ENCODE results near the gene DNASE2B.

DNASE2B gene

DNA sequence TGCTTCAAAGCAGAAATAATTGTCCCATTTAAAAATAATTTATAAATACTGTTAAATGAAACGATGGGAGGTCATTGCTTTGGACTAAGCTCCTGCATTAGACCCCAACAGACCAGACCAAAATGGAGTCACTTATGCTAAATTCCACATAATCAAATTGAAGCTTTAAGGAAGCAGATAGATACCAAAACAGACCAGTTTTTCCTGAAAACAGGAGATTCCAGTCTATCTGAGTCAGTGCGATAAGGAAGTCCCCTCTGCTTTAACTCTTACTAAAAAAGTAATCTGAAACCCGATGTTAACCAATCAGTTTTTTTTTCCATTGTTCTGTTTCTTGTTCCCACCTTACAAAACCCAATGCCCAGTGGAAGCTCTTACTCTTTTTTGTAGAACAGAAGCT lies 16.2 kb upstream of the DNASE2B start:
- DNase-seq, result no peak
- TF ChIP-seq POLR2A (IDR thresholded peaks at IDR 0.05; ENCODE audit: low read length) (no peak), GATA1 (IDR thresholded peaks at IDR 0.05; ENCODE audit: low read depth, low read length) (no peak)

DNA sequence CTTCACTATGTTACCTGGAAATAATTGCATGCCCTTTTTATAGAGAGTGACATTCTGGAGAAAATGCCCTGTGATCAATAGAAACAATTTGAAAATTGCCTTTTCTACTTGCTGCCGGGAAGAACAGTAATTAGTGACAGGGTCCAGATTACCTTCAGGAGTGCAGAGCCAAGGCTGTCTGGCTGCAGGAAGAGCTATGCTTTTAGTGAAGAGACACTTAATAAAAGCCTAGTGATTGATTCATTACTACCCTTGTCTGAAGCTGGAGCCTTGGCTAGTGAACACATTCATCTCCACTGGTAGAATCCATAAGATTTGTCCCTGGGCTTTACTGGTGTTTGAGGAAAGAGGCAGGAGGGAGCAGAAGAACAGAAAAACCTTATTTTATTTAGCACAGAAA lies 12.9 kb upstream of the DNASE2B start:
- TF ChIP-seq GATA1 (IDR thresholded peaks at IDR 0.05; ENCODE audit: low read depth, low read length) (no peak), POLR2A (IDR thresholded peaks at IDR 0.05; ENCODE audit: low read length) (no peak)
- no peak for DNase-seq

DNA sequence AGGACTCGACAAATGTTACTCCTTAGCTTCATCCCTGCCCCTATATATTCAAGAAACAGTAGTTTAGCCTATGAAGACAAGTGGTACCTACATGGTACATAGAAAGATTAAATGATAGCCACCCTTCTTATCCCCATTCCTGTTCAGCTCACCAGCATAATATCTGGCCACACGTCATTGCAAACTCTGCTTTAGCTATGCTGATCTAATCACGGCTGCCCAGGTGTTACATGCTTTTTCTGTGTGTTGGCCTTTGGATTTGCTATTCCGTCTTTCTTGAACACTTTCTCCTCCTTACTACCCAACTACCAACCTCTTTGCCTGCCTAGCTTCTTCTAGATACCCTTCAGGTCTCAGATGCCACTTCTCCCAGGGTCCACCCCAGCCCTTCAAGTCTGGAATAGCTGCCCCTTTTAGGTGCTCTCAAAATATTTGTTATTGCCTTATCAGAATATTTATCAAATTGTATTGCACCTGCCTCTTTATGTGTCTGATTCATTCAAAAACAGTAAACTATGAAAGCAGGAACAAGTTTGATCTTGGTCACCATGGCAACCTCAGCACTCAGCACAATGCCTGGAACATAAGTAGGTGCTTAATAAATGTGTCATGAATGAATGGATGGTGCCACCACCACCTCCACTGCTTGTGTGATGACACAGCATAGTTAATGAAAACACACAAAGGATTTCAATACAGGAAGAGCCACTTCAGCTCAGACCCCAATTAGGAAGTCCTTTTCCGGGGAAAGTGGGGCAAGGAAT lies 11.4 kb upstream of the DNASE2B start:
- no peak for TF ChIP-seq POLR2A (IDR thresholded peaks at IDR 0.05; ENCODE audit: low read length)
- no peak for TF ChIP-seq GATA1 (IDR thresholded peaks at IDR 0.05; ENCODE audit: low read depth, low read length)
- no peak for DNase-seq

DNA sequence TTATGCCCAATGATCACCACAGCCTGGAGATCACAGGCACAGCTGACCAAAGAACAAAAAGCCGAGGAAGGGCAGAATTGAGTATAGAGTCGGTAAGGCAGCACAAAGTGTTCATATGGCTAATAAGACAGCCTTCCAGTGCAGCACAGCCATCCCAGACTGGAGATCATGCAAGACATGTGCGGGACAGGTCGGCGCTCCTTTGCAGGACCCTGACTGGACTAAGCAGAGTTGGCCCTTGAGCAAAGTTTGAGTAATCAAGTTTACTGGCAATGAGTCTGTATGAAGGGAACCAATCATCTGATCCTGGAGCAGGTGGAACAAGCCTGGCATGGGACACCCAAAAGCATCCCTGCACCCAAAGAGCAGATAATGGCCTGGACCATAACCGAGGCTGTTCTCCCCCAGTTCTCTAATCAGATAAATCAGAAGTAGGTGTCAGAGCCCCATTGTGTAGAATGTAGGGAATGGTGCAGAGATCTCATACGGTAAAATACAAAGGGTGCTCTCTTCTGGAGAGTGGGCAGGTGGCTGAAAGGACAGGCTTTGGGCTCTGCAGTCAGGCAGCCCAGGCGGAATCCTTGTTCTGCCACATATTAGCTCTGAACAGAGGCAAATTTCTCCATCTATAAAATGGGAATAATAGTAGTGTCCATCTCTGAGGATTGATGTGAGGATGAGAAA lies 10.7 kb upstream of the DNASE2B start:
- DNase-seq, result no peak

DNA sequence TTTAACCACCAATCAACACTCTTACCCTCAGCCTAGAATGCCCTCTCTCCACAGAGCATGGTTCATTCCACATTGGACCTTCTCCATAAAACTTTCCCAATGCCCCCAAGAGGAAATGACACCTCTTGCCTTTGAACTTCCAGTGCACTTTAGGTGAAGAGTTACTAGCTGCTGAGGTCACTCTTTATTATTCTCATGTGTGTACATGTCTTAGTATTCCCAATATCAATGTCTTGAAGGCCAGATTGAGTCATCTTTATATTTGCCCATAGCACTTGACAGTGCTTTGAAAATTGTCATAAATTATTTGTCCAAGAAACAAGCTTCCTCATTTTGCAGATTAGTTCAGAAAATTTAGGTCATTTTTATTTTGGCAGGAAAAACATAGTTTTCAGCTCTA lies 8.1 kb upstream of the DNASE2B start:
- DNase-seq, result no peak
- TF ChIP-seq GATA1 (IDR thresholded peaks at IDR 0.05; ENCODE audit: low read depth, low read length), result no peak
- no peak for TF ChIP-seq POLR2A (IDR thresholded peaks at IDR 0.05; ENCODE audit: low read length)

More for the DNA sequence above, 10.7 kb upstream of the DNASE2B start:
- TF ChIP-seq POLR2A (IDR thresholded peaks at IDR 0.05; ENCODE audit: low read length) (no peak), GATA1 (IDR thresholded peaks at IDR 0.05; ENCODE audit: low read depth, low read length) (no peak)

DNA sequence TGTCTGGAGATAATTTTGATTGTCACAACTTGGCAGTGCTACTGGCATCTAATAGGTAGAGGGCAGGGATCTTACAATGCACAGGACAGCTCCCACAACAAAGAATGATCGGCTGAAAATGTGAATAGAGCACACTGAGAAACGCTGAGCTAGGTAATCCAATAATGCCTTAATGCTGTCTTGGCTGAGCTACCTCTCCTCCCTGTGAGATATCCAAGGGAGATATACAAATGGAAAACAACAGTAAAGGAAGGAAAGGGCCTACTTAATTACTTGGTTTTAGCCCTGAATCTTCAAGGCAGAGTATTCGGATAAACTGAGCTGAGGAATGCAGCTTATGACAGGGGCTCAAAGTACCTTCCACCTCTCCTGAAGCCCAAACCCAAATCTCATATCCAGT lies 2.9 kb downstream of the DNASE2B start:
- DNase-seq, result no peak
- no peak for TF ChIP-seq POLR2A (IDR thresholded peaks at IDR 0.05; ENCODE audit: low read length)
- TF ChIP-seq GATA1 (IDR thresholded peaks at IDR 0.05; ENCODE audit: low read depth, low read length), result no peak

DNA sequence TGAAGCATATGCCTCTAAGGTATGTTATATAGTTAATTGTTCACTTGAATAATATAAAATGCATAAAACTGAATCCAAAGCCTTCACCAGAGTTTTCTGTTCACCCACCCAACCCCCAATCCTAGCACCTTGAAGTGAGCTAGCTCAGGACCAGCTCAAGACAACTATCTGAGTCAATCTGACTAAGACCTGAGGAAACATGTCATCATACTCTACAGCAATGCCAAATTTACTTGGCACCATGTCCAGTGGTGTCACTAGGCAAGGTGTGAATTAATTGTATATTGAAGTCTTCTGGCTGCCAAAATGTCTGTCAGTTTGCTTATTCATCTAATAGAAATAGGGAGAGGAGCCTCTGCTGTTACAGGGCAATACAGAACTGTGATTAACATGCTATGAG lies 3.8 kb downstream of the DNASE2B start:
- DNase-seq, result no peak
- TF ChIP-seq GATA1 (IDR thresholded peaks at IDR 0.05; ENCODE audit: low read depth, low read length) (no peak), POLR2A (IDR thresholded peaks at IDR 0.05; ENCODE audit: low read length) (no peak)

DNA sequence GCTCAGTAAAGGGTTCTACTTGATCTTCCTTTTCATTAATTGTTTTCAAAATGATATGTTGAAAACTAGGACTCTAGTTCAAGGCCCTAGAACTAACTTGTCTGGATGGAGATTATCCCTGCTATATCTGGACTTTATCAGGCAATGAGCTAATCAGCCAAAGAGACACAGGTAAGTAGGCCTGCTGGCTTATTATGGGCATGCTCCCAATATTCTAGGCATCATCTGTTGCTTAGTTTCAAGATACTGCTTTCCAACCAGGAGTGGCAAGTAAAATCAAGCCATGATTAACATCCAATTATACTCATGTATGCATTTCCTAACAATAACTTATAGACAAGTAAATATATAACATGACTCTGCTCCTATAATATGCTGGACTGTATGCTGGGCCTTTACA lies 4.2 kb downstream of the DNASE2B start:
- TF ChIP-seq POLR2A (IDR thresholded peaks at IDR 0.05; ENCODE audit: low read length) (no peak), GATA1 (IDR thresholded peaks at IDR 0.05; ENCODE audit: low read depth, low read length) (no peak)
- DNase-seq, result no peak

DNA sequence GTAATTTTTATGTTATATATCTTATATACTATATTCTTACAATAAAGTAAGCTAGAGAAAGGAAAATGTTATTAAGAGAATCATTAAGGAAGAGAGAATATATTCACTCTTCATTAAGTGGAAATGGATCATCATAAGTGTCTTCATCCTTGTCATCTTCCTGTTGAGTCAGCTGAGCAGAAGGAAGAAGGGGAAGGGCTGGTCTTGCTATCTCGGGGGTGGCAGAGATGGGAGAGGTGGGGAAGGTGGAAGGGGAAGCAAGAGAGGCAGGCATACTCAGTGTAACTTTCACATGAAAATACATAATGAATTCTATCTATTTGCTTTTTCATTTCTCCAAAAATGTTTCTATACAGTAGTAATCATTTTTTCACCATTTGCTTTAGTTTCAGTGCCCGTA lies 5.1 kb downstream of the DNASE2B start:
- no peak for DNase-seq
- TF ChIP-seq GATA1 (IDR thresholded peaks at IDR 0.05; ENCODE audit: low read depth, low read length), result no peak
- TF ChIP-seq POLR2A (IDR thresholded peaks at IDR 0.05; ENCODE audit: low read length), result no peak

DNA sequence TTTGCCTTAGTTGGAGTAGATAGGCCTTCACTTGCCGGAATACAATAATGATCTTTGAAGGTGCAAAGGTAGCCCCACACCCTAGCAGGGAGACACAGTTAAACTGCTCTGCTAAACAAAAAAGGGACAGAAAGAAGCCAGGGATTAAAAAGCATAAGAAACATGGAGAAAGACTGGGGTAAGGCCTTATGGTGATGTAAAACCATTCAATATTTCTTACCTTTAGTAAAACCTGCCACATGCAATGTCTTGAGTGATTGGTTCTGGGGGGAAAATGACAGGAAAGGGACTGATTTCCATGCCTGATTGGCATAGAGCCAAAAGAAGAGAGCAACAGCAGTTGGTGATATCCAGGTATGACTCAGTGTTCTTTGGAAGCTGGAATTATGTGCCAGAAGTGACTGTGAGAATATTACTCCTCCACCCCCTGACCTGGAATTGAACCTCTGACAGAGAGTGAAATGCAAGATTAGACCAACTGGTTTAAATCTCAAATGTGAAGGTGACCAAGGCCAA lies 8.1 kb downstream of the DNASE2B start:
- no peak for DNase-seq
- TF ChIP-seq POLR2A (IDR thresholded peaks at IDR 0.05; ENCODE audit: low read length) (no peak), GATA1 (IDR thresholded peaks at IDR 0.05; ENCODE audit: low read depth, low read length) (no peak)

DNA sequence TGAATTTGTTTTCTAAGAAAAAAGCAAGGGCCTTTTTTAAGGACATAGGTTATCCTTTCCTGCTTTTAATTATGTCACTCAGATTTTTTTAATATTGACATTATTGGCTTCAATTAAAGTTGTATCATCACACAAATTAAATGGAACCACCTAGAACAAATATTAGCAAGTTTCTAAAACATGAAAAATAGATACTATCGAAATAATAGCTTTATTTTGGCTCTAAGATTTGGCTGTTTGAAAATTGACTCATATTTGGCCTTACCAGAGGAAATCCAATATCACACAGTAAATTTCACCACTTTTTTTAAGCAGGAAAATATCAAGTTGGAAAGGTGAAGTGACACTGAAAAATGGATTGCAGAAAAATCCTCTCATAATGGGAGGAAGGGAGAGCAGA lies 9.2 kb downstream of the DNASE2B start:
- no peak for TF ChIP-seq POLR2A (IDR thresholded peaks at IDR 0.05; ENCODE audit: low read length)
- TF ChIP-seq GATA1 (IDR thresholded peaks at IDR 0.05; ENCODE audit: low read depth, low read length), result no peak
- DNase-seq, result no peak

DNA sequence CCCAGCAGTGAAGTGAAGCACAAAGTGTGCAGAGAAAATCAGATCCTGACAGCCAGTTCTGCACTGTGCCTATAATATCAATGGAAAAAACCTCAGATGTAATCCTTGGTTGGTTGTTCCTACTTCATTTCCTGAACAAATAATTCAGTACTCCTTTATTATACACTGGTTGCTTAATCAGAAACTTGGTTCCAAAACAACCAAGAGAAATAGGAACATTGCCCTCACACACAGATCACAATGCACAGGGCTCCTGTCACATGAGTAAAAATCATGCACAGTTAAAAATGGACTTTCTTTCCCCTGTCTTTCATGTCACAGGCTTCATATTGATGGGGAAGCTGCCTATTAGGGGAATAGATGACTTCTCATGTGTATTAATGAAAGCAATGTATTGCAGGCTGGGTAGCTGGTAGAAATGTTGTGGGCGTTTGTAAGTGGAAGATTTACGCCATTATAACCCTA lies 9.7 kb downstream of the DNASE2B start:
- DNase-seq, result no peak
- no peak for TF ChIP-seq GATA1 (IDR thresholded peaks at IDR 0.05; ENCODE audit: low read depth, low read length)
- no peak for TF ChIP-seq POLR2A (IDR thresholded peaks at IDR 0.05; ENCODE audit: low read length)

DNA sequence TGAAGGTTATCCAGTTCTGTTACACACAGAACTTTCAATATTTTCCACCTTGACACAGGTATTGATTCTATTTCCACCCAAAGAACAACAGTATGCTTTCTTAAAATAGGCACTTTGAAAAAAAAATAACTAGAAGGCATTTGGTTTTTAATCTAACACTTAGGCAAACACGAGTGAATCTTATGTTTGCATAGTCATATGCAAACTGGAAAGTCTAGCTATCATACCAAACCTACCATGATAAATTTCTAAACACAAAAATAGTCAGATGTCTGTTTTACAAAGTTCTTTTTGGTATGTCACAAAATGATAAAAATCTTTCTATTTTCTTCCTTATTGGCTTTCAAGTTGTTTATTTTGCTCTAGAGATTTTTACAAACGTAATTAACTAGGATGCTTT lies 11.6 kb downstream of the DNASE2B start:
- TF ChIP-seq POLR2A (IDR thresholded peaks at IDR 0.05; ENCODE audit: low read length), result no peak
- TF ChIP-seq GATA1 (IDR thresholded peaks at IDR 0.05; ENCODE audit: low read depth, low read length), result no peak
- DNase-seq, result no peak

DNA sequence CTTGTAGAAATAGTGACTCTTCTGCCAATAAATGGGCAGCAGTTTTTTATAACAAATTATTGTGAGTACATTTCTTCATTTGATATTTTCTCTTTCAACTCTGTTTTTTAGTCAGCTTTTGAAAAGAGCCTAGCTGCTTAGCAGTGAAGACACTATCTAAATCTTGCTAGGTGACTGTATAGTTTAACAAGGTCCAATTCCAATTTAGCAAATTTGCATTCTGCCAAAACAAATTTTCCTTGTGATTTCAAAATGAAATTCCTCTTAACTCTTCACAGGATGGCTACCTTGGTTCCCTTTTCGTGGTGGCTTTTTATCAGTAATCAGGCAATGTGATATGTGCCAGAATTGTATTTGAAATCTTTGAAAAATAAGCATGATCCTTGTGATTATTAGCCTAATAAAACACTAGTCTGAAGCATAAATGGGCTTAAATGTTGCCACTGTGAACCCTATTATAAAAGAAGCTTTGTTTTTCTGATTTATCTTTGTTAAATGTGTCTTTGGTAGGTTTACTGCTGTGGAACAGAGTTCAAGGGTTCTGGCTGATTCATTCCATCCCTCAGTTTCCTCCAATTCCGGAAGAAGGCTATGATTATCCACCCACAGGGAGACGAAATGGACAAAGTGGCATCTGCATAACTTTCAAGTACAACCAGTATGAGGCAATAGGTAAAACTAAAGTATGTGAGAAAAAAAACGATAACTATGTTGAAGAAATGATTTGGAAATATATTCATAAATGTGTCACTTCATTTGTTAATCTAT lies 12.2 kb downstream of the DNASE2B start:
- DNase-seq, result no peak
- TF ChIP-seq POLR2A (IDR thresholded peaks at IDR 0.05; ENCODE audit: low read length), result no peak
- TF ChIP-seq GATA1 (IDR thresholded peaks at IDR 0.05; ENCODE audit: low read depth, low read length), result no peak
